ENCODE results near the gene FAM20B.

The FAM20B gene

GRCh38 chr1:179055937-179056336, 30.2 kb downstream of the FAM20B start:
- no peak overlapping the region for H3K27ac Mint-ChIP-seq
- H3K4me3 Mint-ChIP-seq: no peak overlapping the region
- no peaks in the 10 kb centered on the region for H3K27me3 Mint-ChIP-seq
- H3K36me3 Mint-ChIP-seq: peaks cover 21% of the 10 kb centered on the region
- no peaks in the 10 kb centered on the region for H3K4me1 Mint-ChIP-seq (ENCODE audit: low read depth)
- no peaks in the 10 kb centered on the region for H3K9me3 Mint-ChIP-seq (ENCODE audit: low read depth)

- Mint-ChIP-seq H3K4me1 (ENCODE audit: low read depth) (no peaks in the 10 kb centered on the region), H3K36me3 (peaks cover 23% of the 10 kb centered on the region), H3K27ac (no peak overlapping the region), H3K27me3 (no peaks in the 10 kb centered on the region), H3K4me3 (no peak overlapping the region), H3K9me3 (ENCODE audit: low read depth) (no peaks in the 10 kb centered on the region)
These were observed 33.1 kb downstream of the FAM20B start for GRCh38 chr1:179058487-179059483.

- Mint-ChIP-seq H3K4me3 (no peak overlapping the region), H3K4me1 (ENCODE audit: low read depth) (no peaks in the 10 kb centered on the region), H3K36me3 (peaks cover 13% of the 10 kb centered on the region), H3K9me3 (ENCODE audit: low read depth) (no peaks in the 10 kb centered on the region), H3K27me3 (no peaks in the 10 kb centered on the region), H3K27ac (peak overlapping the region; percentile 50)
These were observed 35.9 kb downstream of the FAM20B start for GRCh38 chr1:179061360-179062282.

- Mint-ChIP-seq H3K4me1 (ENCODE audit: low read depth) (no peaks in the 10 kb centered on the region), H3K9me3 (ENCODE audit: low read depth) (no peaks in the 10 kb centered on the region), H3K36me3 (peaks cover 13% of the 10 kb centered on the region), H3K27me3 (no peaks in the 10 kb centered on the region), H3K27ac (no peak overlapping the region), H3K4me3 (no peak overlapping the region)
These were observed 40.8 kb downstream of the FAM20B start for GRCh38 chr1:179066471-179066870.

GRCh38 chr1:179077396-179077795, 51.7 kb downstream of the FAM20B start:
- no peaks in the 10 kb centered on the region for H3K9me3 Mint-ChIP-seq (ENCODE audit: low read depth)

GRCh38 chr1:179079113-179079761, 53.5 kb downstream of the FAM20B start:
- Mint-ChIP-seq H3K9me3 (ENCODE audit: low read depth) (no peaks in the 10 kb centered on the region), H3K27me3 (no peaks in the 10 kb centered on the region), H3K4me3 (peak overlapping the region; percentile 42), H3K36me3 (no peaks in the 10 kb centered on the region), H3K4me1 (ENCODE audit: low read depth) (peaks cover 25% of the 10 kb centered on the region), H3K27ac (no peak overlapping the region)

More at GRCh38 chr1:179077396-179077795, 51.7 kb downstream of the FAM20B start:
- no peak overlapping the region for H3K4me3 Mint-ChIP-seq
- no peaks in the 10 kb centered on the region for H3K27me3 Mint-ChIP-seq
- peaks cover 16% of the 10 kb centered on the region for H3K4me1 Mint-ChIP-seq (ENCODE audit: low read depth)
- no peak overlapping the region for H3K27ac Mint-ChIP-seq
- H3K36me3 Mint-ChIP-seq: no peaks in the 10 kb centered on the region

- Mint-ChIP-seq H3K36me3 (no peaks in the 10 kb centered on the region), H3K4me3 (peak overlapping the region; percentile 93), H3K9me3 (ENCODE audit: low read depth) (no peaks in the 10 kb centered on the region), H3K27me3 (no peaks in the 10 kb centered on the region), H3K27ac (peak overlapping the region; percentile 92), H3K4me1 (ENCODE audit: low read depth) (peaks cover 25% of the 10 kb centered on the region)
These were observed 55.4 kb downstream of the FAM20B start for GRCh38 chr1:179080866-179081686.

GRCh38 chr1:179081687-179082332, 56.1 kb downstream of the FAM20B start, which contains the start of gene TOR3A:
Gene TOR3A, plus strand, starts transcription at chr1:179082070. Its CDS starts 59 bp downstream, at chr1:179082129.
- peaks cover 25% of the 10 kb centered on the region for H3K4me1 Mint-ChIP-seq (ENCODE audit: low read depth)
- peak within 1 kb of the TSS; percentile 92 for H3K27ac Mint-ChIP-seq
- H3K27me3 Mint-ChIP-seq: no peaks in the 10 kb centered on the region
- H3K9me3 Mint-ChIP-seq (ENCODE audit: low read depth): no peaks in the 10 kb centered on the region
- peak within 1 kb of the TSS; percentile 95 for H3K4me3 Mint-ChIP-seq
- H3K36me3 Mint-ChIP-seq: no peaks in the 10 kb centered on the region

GRCh38 chr1:179082333-179082998, 56.8 kb downstream of the FAM20B start:
- Mint-ChIP-seq H3K9me3 (ENCODE audit: low read depth) (no peaks in the 10 kb centered on the region), H3K36me3 (no peaks in the 10 kb centered on the region), H3K4me3 (peak overlapping the region; percentile 95), H3K27me3 (no peaks in the 10 kb centered on the region), H3K4me1 (ENCODE audit: low read depth) (peaks cover 25% of the 10 kb centered on the region), H3K27ac (peak overlapping the region; percentile 89)

- H3K9me3 Mint-ChIP-seq (ENCODE audit: low read depth): no peaks in the 10 kb centered on the region
- peak overlapping the region; percentile 89 for H3K27ac Mint-ChIP-seq
- peaks cover 25% of the 10 kb centered on the region for H3K4me1 Mint-ChIP-seq (ENCODE audit: low read depth)
These were observed 57.3 kb downstream of the FAM20B start for GRCh38 chr1:179082999-179083335.

GRCh38 chr1:179083533-179083932, 57.8 kb downstream of the FAM20B start:
- H3K27me3 Mint-ChIP-seq: no peaks in the 10 kb centered on the region
- no peaks in the 10 kb centered on the region for H3K36me3 Mint-ChIP-seq
- no peaks in the 10 kb centered on the region for H3K9me3 Mint-ChIP-seq (ENCODE audit: low read depth)
- H3K4me3 Mint-ChIP-seq: peak overlapping the region; percentile 95
- peaks cover 25% of the 10 kb centered on the region for H3K4me1 Mint-ChIP-seq (ENCODE audit: low read depth)
- H3K27ac Mint-ChIP-seq: no peak overlapping the region

More at GRCh38 chr1:179082999-179083335, 57.3 kb downstream of the FAM20B start:
- Mint-ChIP-seq H3K4me3 (peak overlapping the region; percentile 95), H3K36me3 (no peaks in the 10 kb centered on the region), H3K27me3 (no peaks in the 10 kb centered on the region)

GRCh38 chr1:179087665-179088064, 62.0 kb downstream of the FAM20B start:
- Mint-ChIP-seq H3K4me3 (no peak overlapping the region), H3K27me3 (no peaks in the 10 kb centered on the region), H3K36me3 (no peaks in the 10 kb centered on the region), H3K4me1 (ENCODE audit: low read depth) (peaks cover 7% of the 10 kb centered on the region), H3K9me3 (ENCODE audit: low read depth) (no peaks in the 10 kb centered on the region), H3K27ac (no peak overlapping the region)

GRCh38 chr1:179089827-179090482, 64.3 kb downstream of the FAM20B start:
- Mint-ChIP-seq H3K27ac (peak overlapping the region; percentile 29), H3K4me1 (ENCODE audit: low read depth) (no peaks in the 10 kb centered on the region), H3K9me3 (ENCODE audit: low read depth) (no peaks in the 10 kb centered on the region), H3K36me3 (no peaks in the 10 kb centered on the region), H3K27me3 (no peaks in the 10 kb centered on the region), H3K4me3 (no peak overlapping the region)

Measured in activated naive CD8-positive, alpha-beta T cell (primary cell).